Activated T-cell treated with anti-CD3 and anti-CD28 coated beads for 48 hours (primary cell): ENCODE measurements around the gene ARNT2.
"Not testable (repeated sequence)": the region's sequence is repeated elsewhere in the genome, so short reads cannot be mapped to it uniquely, and the experiment has no call there.

Experiments
- DNase-seq: peaks from one replicate; pipeline ENCODE4 v3.0.0-alpha.2; 2020; ENCODE audit warnings: low read depth

ARNT2 gene

GRCh38 chr15:80491163-80491847 lies 87.1 kb downstream of the ARNT2 start:
- DNase-seq = no peak

GRCh38 chr15:80492409-80492808 lies 88.2 kb downstream of the ARNT2 start:
- DNase-seq = no peak

GRCh38 chr15:80492874-80493273 lies 88.7 kb downstream of the ARNT2 start:
- no peak for DNase-seq

GRCh38 chr15:80494351-80494751 lies 90.2 kb downstream of the ARNT2 start:
- no peak for DNase-seq

GRCh38 chr15:80494756-80495155 lies 90.6 kb downstream of the ARNT2 start:
- no peak for DNase-seq

GRCh38 chr15:80495401-80495942 lies 91.3 kb downstream of the ARNT2 start:
- DNase-seq = no peak

- DNase-seq = no peak
Measured at GRCh38 chr15:80496096-80496495, 91.9 kb downstream of the ARNT2 start.

GRCh38 chr15:80497221-80497620 lies 93.0 kb downstream of the ARNT2 start:
- DNase-seq = no peak

- DNase-seq = no peak
Measured at GRCh38 chr15:80498652-80499051, 94.5 kb downstream of the ARNT2 start.

- DNase-seq = no peak
Measured at GRCh38 chr15:80500021-80500420, 95.8 kb downstream of the ARNT2 start.

GRCh38 chr15:80501476-80501875 lies 97.3 kb downstream of the ARNT2 start:
- DNase-seq = no peak

- DNase-seq = no peak
Measured at GRCh38 chr15:80502782-80503181, 98.6 kb downstream of the ARNT2 start.

- no peak for DNase-seq
Measured at GRCh38 chr15:80503319-80503952, 99.3 kb downstream of the ARNT2 start.

- DNase-seq = no peak
Measured at GRCh38 chr15:80504931-80505330, 100.7 kb downstream of the ARNT2 start.

GRCh38 chr15:80506286-80506893 lies 102.2 kb downstream of the ARNT2 start:
- DNase-seq = no peak

- no peak for DNase-seq
Measured at GRCh38 chr15:80507131-80507530, 102.9 kb downstream of the ARNT2 start.

GRCh38 chr15:80507638-80508316 lies 103.6 kb downstream of the ARNT2 start:
- DNase-seq = no peak

GRCh38 chr15:80508783-80509182 lies 104.6 kb downstream of the ARNT2 start:
- DNase-seq = no peak

GRCh38 chr15:80509800-80510199 lies 105.6 kb downstream of the ARNT2 start:
- DNase-seq = no peak

- DNase-seq = not testable (repeated sequence)
Measured at GRCh38 chr15:80510985-80511384, 106.8 kb downstream of the ARNT2 start.

- no peak for DNase-seq
Measured at GRCh38 chr15:80512726-80513660, 108.8 kb downstream of the ARNT2 start.
